Neural progenitor cell (in vitro differentiated cells): ENCODE results near the gene PROSER3. TPM values are rescaled to one million over a fixed set of nuclear protein-coding genes. Genes with fewer than 3 reads are reported as not detected.
A peak's percentile ranks its signal among the peaks of the same experiment; 100 is the strongest.

Source experiments
- DNase-seq: peaks from one replicate; pipeline ENCODE4 v3.0.0-alpha.2; 2016; ENCODE audit warnings: low spot score
- H2AFZ ChIP-seq: fragments of 200-600 bp; sonication (generic); replicated peaks from 2 replicates; pipeline ENCODE4 v1.6.1; 2016; ENCODE audit warnings: antibody characterized with exemption
- H3F3A ChIP-seq: fragments of 200-600 bp; sonication (generic); 2 replicates; pipeline ENCODE4 v1.6.1; 2016; ENCODE audit warnings: antibody characterized with exemption, low read depth
- H3K27ac ChIP-seq: fragments of 200-600 bp; sonication (generic); 2 replicates; pipeline ENCODE4 v1.5.1; 2016; ENCODE audit warnings: mild to moderate bottlenecking
- H3K27me3 ChIP-seq: fragments of 200-600 bp; sonication (generic); 2 replicates; pipeline ENCODE4 v1.6.1; 2016; ENCODE audit warnings: mild to moderate bottlenecking, moderate library complexity
- H3K36me3 ChIP-seq: fragments of 200-600 bp; sonication (generic); 2 replicates; pipeline ENCODE4 v1.5.1; 2016
- H3K4me1 ChIP-seq: fragments of 200-600 bp; sonication (generic); 2 replicates; pipeline ENCODE4 v1.6.1; 2016; ENCODE audit warnings: mixed run types
- H3K4me2 ChIP-seq: fragments of 200-600 bp; sonication (generic); 2 replicates; pipeline ENCODE4 v1.6.1; 2016
- H3K4me3 ChIP-seq: fragments of 200-600 bp; sonication (generic); 2 replicates; pipeline ENCODE4 v1.5.1; 2016
- H3K79me2 ChIP-seq: fragments of 200-600 bp; sonication (generic); 2 replicates; pipeline ENCODE4 v1.6.1; 2016; ENCODE audit warnings: low read depth
- H3K9ac ChIP-seq: fragments of 200-600 bp; sonication (generic); 2 replicates; pipeline ENCODE4 v1.6.1; 2016
- H3K9me3 ChIP-seq: fragments of 200-600 bp; sonication (generic); 2 replicates; pipeline ENCODE4 v1.5.1; 2016; ENCODE audit warnings: low read depth
- H4K20me1 ChIP-seq: fragments of 200-600 bp; sonication (generic); 2 replicates; pipeline ENCODE4 v1.6.1; 2016; ENCODE audit warnings: low read depth
- H3K27ac Mint-ChIP-seq: 3 replicates; pipeline ENCODE4 v1.8.0; 2021; ENCODE audit warnings: mixed read lengths
- H3K27me3 Mint-ChIP-seq: 2 replicates; pipeline ENCODE4 v1.8.0; 2022; ENCODE audit warnings: low read depth, mild to moderate bottlenecking, inconsistent platforms, moderate library complexity, mixed read lengths; ENCODE audit not compliant: insufficient read depth
- H3K36me3 Mint-ChIP-seq: 3 replicates; pipeline ENCODE4 v1.8.0; 2021; ENCODE audit warnings: mixed read lengths
- H3K4me1 Mint-ChIP-seq: 3 replicates; pipeline ENCODE4 v1.8.0; 2021; ENCODE audit warnings: mixed read lengths
- H3K4me3 Mint-ChIP-seq: 3 replicates; pipeline ENCODE4 v1.8.0; 2021; ENCODE audit warnings: mild to moderate bottlenecking, moderate library complexity, mixed read lengths
- H3K9me3 Mint-ChIP-seq: 3 replicates; pipeline ENCODE4 v1.8.0; 2020; ENCODE audit warnings: mixed read lengths
- EZH2 ChIP-seq: fragments of 200-600 bp; sonication (generic); IDR thresholded peaks from 2 replicates; pipeline ENCODE4 v1.6.1; 2017; ENCODE audit warnings: antibody characterized with exemption, mild to moderate bottlenecking, moderate library complexity
- EZH2phosphoT487 ChIP-seq: fragments of 200-600 bp; sonication (generic); IDR thresholded peaks from 2 replicates; pipeline ENCODE4 v1.6.1; 2017; ENCODE audit warnings: antibody characterized with exemption
- total RNA-seq: library from RNA; depleted of rRNA; stranded (reverse); fragments of >200 nt; gene quantifications from 2 replicates; pipeline ENCODE4 v1.2.3, GENCODE V29; 2015; ENCODE audit warnings: low replicate concordance
- TF ChIP-seq, protein P1 (sequence below): fragments of 200-600 bp; sonication (generic); IDR thresholded peaks from 2 replicates; pipeline ENCODE4 v1.5.1; 2017; ENCODE audit warnings: antibody characterized with exemption, mild to moderate bottlenecking

The PROSER3 gene
- total RNA-seq, 1 donor from 2014 or later, result 7.1 TPM

- no peak overlapping the region for H3K4me2 ChIP-seq
- H3K27me3 Mint-ChIP-seq, result peaks cover 15% of the 10 kb centered on the region
- H3K4me3 ChIP-seq, result no peak overlapping the region
- peaks cover 19% of the 10 kb centered on the region for H3F3A ChIP-seq
- DNase-seq, result no peak
- H3K36me3 Mint-ChIP-seq, result peaks cover 4% of the 10 kb centered on the region
- peak overlapping the region; percentile 30 for H3K27ac Mint-ChIP-seq
- peaks cover 17% of the 10 kb centered on the region for H3K4me1 ChIP-seq
- H3K9me3 Mint-ChIP-seq, result no peaks in the 10 kb centered on the region
- H3K9me3 ChIP-seq, result no peaks in the 10 kb centered on the region
- no peak overlapping the region for H2AFZ ChIP-seq
- H3K79me2 ChIP-seq, result no peaks in the 10 kb centered on the region
- H3K36me3 ChIP-seq, result no peaks in the 10 kb centered on the region
- H3K4me1 Mint-ChIP-seq, result peaks cover 37% of the 10 kb centered on the region
- TF ChIP-seq, protein P1, sequence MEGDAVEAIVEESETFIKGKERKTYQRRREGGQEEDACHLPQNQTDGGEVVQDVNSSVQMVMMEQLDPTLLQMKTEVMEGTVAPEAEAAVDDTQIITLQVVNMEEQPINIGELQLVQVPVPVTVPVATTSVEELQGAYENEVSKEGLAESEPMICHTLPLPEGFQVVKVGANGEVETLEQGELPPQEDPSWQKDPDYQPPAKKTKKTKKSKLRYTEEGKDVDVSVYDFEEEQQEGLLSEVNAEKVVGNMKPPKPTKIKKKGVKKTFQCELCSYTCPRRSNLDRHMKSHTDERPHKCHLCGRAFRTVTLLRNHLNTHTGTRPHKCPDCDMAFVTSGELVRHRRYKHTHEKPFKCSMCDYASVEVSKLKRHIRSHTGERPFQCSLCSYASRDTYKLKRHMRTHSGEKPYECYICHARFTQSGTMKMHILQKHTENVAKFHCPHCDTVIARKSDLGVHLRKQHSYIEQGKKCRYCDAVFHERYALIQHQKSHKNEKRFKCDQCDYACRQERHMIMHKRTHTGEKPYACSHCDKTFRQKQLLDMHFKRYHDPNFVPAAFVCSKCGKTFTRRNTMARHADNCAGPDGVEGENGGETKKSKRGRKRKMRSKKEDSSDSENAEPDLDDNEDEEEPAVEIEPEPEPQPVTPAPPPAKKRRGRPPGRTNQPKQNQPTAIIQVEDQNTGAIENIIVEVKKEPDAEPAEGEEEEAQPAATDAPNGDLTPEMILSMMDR, result no peak
- no peak for TF ChIP-seq EZH2
- no peak for TF ChIP-seq EZH2phosphoT487
- no peak overlapping the region for H3K9ac ChIP-seq
- H3K27me3 ChIP-seq, result peaks cover 8% of the 10 kb centered on the region
- H4K20me1 ChIP-seq, result peaks cover 5% of the 10 kb centered on the region
- no peak overlapping the region for H3K27ac ChIP-seq
- peak overlapping the region; percentile 66 for H3K4me3 Mint-ChIP-seq
Measured at GRCh38 chr19:35712567-35713505, 45.1 kb upstream of the PROSER3 start.

- DNase-seq, result no peak
- peak overlapping the region; percentile 33 for H3K4me3 Mint-ChIP-seq
- H3K9me3 Mint-ChIP-seq, result no peaks in the 10 kb centered on the region
- H3K4me1 Mint-ChIP-seq, result peaks cover 37% of the 10 kb centered on the region
- peaks cover 13% of the 10 kb centered on the region for H3K27me3 Mint-ChIP-seq
- Histone ChIP-seq H4K20me1 (peaks cover 6% of the 10 kb centered on the region), H3K4me3 (no peak overlapping the region), H3K9ac (no peak overlapping the region), H3K27me3 (peaks cover 8% of the 10 kb centered on the region), H3K27ac (no peak overlapping the region), H2AFZ (no peak overlapping the region), H3K36me3 (no peaks in the 10 kb centered on the region), H3K9me3 (no peaks in the 10 kb centered on the region), H3K4me2 (no peak overlapping the region), H3K4me1 (peaks cover 17% of the 10 kb centered on the region), H3K79me2 (peaks cover 4% of the 10 kb centered on the region), H3F3A (peaks cover 19% of the 10 kb centered on the region)
- no peak overlapping the region for H3K27ac Mint-ChIP-seq
- TF ChIP-seq EZH2, result no peak
- TF ChIP-seq, protein P1, result no peak
- no peak for TF ChIP-seq EZH2phosphoT487
- H3K36me3 Mint-ChIP-seq, result peaks cover 4% of the 10 kb centered on the region
Measured at GRCh38 chr19:35713506-35713850, 44.5 kb upstream of the PROSER3 start.

DNA sequence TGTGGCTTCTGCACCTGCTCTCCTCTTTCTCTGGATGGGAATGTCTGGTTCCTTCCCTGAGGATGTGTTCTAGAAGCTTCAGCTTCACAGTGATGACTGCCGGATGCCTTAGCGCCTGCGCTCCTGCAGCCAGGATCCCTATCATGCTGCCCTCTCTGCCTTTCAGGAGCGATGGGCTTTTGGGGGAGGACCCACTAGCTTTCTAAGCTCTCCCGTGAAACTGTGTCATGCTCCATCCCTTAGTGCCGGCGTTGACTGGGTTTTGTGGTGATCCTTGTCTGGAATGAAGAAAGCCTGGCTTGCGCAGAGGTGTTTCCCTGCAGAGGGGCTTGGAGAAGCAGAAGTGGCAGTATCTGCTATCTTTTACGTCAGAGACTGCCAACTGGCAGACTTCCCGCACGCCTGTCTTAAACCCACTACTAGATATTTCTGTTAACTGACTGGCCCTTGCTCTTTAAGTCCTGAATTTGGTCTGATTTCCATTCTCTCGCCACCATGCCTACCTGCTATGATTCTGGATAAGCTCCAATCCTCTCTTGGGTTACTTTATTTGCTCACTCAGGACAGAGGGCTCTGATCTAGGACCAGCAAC, 44.0 kb upstream of the PROSER3 start:
- no peaks in the 10 kb centered on the region for H3K9me3 Mint-ChIP-seq
- peaks cover 4% of the 10 kb centered on the region for H3K36me3 Mint-ChIP-seq
- no peak overlapping the region for H3K4me3 ChIP-seq
- H3K4me3 Mint-ChIP-seq, result peak overlapping the region; percentile 11
- peaks cover 40% of the 10 kb centered on the region for H3K4me1 Mint-ChIP-seq
- peaks cover 11% of the 10 kb centered on the region for H4K20me1 ChIP-seq
- no peak overlapping the region for H3K9ac ChIP-seq
- no peak overlapping the region for H2AFZ ChIP-seq
- H3K27me3 ChIP-seq, result peaks cover 8% of the 10 kb centered on the region
- no peaks in the 10 kb centered on the region for H3K36me3 ChIP-seq
- no peak for DNase-seq
- no peak overlapping the region for H3K27ac ChIP-seq
- H3K4me1 ChIP-seq, result peaks cover 18% of the 10 kb centered on the region
- no peak overlapping the region for H3K27ac Mint-ChIP-seq
- H3K9me3 ChIP-seq, result no peaks in the 10 kb centered on the region
- H3K4me2 ChIP-seq, result no peak overlapping the region
- peaks cover 13% of the 10 kb centered on the region for H3K27me3 Mint-ChIP-seq
- H3F3A ChIP-seq, result peaks cover 19% of the 10 kb centered on the region
- TF ChIP-seq, protein P1, result no peak
- TF ChIP-seq EZH2 (no peak), EZH2phosphoT487 (no peak)
- peaks cover 9% of the 10 kb centered on the region for H3K79me2 ChIP-seq
